Measurements from ENCODE around the gene JPT1.
"Not testable (repeated sequence)": the region's sequence is repeated elsewhere in the genome, so short reads cannot be mapped to it uniquely, and the experiment has no call there.

Gene JPT1, protein sequence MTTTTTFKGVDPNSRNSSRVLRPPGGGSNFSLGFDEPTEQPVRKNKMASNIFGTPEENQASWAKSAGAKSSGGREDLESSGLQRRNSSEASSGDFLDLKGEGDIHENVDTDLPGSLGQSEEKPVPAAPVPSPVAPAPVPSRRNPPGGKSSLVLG

DNA sequence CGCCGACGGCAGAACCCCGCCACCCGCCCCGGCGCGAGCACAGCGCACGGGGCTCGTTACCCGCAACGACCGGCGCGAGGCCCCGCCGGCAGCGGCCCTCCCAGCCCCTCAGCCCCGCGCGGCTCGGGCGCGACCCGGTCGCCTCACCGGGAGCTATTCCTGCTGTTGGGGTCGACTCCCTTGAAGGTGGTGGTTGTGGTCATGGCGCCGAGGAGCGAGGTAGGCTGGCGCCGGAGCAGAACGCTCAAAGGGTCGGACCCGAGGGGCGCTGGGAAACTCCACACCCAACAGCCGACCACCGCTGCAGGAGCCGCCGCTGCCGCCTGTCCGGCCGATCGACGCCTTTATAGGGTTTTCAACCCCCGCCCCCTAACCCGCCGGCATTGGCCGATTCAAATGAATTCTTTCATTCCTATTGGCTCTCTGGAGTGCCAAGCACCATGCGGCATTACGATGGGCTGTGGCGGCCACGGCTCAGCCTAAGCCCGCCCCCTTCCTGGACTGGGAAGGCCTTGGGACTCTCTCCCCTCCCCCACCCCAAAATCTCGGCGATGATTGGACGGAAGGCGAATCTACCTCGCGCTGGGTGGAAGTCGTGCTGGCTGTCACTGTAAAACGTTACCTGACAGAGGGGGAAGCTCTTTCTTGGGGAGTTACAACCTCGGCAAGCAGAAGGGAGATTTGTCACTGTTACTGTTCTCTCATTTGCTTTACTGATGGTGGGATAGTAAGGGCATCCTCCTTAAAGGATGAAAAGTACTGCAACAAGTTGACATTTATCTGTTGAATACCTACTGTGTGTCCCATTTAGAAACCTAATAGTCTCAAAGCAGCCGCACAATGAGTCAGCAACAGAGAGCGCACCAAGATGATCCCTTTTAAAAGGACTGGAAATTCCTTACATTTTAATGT, at the start of gene JPT1:
TSS of gene JPT1 (minus strand) at position 318 of the 912 bp plus-strand sequence. CDS start at position 203, 115 bp downstream.
- peak; percentile 100 for DNase-seq

DNA sequence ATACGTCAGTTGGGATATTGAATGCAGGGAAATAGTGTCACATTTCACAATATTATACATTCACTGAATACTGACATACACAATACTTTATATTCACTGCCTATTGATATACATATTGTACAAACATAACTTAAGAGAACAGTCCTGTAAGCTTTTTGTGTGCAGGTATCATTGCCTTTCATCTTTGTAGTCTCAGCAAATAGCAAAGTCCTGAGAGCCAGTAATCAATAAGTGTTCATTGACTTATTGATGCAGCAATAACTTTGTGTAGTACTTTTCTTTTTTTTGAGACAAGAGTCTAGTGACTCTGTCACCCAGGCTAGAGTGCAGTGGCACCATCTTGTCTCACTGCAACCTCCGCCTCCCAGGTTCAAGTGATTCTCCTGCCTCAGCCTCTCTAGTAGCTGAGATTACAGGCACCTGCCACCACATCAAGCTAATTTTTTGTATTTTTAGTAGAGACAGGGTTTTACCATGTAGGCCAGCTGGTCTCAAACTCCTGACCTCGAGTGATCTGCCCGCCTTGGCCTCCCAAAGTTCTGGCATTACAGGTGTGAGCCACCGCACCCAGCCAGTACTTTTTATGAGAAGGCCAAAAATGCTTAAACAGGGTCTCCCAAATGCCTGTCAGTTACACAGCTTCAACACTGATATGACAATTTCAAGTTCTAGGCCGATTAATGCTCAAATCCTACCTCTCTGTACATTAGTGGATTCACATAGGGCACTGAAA, 45.7 kb upstream of the JPT1 start:
- DNase-seq = no peak

GRCh38 chr17:75194879-75195278, 40.6 kb upstream of the JPT1 start:
- no peak for DNase-seq

- no peak for DNase-seq
Measured at GRCh38 chr17:75191584-75191983, 37.3 kb upstream of the JPT1 start.

- DNase-seq = no peak
Measured at GRCh38 chr17:75188614-75189013, 34.3 kb upstream of the JPT1 start.

- no peak for DNase-seq
Measured at GRCh38 chr17:75183999-75184884, 29.9 kb upstream of the JPT1 start.

GRCh38 chr17:75182569-75183436, 28.5 kb upstream of the JPT1 start, which contains the start of gene SUMO2:
SUMO2 (minus strand) TSS chr17:75182959; CDS start chr17:75182834, 125 bp downstream.
- peak; percentile 96 for DNase-seq

DNA sequence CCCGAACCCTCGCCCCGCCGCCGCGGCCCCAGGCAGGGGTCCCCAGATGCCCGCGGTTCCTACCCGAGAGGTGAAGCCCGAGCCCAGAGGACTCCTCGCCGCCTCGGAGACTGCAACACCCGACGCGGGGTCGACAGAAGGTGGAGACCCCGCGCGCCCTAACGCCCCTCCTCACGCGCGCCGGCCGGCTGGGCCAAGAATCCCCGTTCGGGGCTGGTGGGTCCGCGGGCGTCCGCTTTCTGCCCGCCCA, 27.9 kb upstream of the JPT1 start:
- no peak for DNase-seq

GRCh38 chr17:75181608-75182318, 27.5 kb upstream of the JPT1 start:
- peak; percentile 61 for DNase-seq

- peak; percentile 42 for DNase-seq
Measured at GRCh38 chr17:75181110-75181509, 26.8 kb upstream of the JPT1 start.

- DNase-seq = no peak
Measured at GRCh38 chr17:75178453-75178852, 24.1 kb upstream of the JPT1 start.

- DNase-seq = no peak
Measured at GRCh38 chr17:75176625-75177024, 22.3 kb upstream of the JPT1 start.

DNA sequence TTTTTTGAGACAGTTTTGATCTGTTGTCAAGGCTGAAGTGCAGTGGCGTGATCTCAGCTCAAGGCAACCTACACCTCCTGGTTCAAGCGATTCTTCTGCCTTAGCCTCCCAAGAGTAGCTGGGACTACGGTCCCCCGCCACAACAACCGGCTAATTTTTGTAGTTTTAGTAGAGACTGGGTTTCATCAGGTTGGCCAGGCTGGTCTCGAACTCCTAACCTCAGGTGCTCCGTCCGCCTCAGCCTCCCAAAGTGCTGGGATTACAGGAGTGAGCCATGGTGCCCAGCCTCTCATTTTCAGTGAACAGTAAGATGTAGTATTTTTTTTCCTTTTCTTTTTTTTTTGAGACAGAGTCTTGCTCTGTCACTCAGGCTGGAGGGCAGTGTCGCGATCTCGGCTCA, 20.7 kb upstream of the JPT1 start:
- no peak for DNase-seq

GRCh38 chr17:75173526-75173925, 19.2 kb upstream of the JPT1 start:
- DNase-seq = no peak

- no peak for DNase-seq
Measured at GRCh38 chr17:75168998-75169397, 14.7 kb upstream of the JPT1 start.

DNA sequence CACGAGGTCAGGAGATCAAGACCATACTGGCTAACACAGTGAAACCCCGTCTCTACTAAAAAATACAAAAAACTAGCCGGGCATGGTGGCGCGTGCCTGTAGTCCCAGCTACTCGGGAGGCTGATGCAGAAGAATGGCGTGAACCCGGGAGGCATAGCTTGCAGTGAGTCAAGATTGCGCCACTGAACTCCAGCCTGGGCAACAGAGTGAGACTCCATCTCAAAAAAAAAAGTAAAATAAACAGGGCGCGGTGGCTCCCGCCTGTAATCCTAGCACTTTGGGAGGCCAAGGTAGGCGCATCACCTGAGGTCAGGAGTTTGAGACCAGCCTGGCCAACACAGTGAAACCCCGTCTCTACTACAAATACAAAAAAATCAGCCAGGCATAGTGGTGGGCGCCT, 10.3 kb upstream of the JPT1 start:
- DNase-seq = not testable (repeated sequence)

DNA sequence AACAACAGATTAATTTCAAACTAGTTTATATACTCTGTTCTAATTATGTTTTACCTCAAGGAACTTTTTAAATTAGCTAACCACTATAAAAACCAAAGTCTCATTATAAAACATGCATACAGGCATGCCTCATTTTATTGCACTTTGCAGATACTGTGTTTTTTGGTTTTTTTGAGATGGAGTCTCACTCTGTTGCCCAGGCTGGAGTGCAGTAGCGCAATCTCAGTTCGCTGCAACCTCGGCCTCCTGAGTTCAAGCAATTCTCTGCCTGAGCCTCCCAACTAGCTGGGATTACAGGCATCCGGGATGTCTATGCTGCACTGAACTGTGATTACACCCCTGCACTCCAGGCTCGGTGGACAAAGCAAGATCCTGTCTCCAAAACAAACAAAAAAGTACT, 8.8 kb upstream of the JPT1 start:
- no peak for DNase-seq

DNA sequence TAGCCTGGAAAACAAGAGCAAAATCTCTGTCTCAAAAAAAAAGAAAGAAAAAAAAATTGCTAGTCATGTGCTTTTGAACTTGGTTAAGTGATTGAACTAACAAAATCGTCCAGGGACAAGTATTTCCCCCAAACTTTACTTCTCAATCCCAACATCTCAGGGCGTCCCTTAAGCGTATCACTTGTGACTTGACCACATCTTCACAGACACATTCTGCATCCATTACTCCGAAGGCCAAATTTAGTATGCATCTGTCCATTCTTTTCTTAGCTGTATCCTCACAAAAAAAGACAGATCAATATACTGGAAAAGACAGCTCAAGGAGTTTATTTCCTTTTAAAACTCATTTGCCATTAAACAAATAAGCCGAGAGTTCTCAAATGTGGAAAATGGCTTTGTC, 5.9 kb upstream of the JPT1 start:
- DNase-seq = no peak

GRCh38 chr17:75159196-75160031, 5.1 kb upstream of the JPT1 start:
- no peak for DNase-seq

- DNase-seq = not testable (repeated sequence)
Measured at GRCh38 chr17:75158480-75158879, 4.2 kb upstream of the JPT1 start.

Measured in hematopoietic multipotent progenitor cell treated with erythropoietin and hydrocortisone succinate and interleukin-3 and kit ligand, for 6 days (in vitro differentiated cells).